Activated CD4-positive, alpha-beta T cell treated with anti-CD3 and anti-CD28 coated beads, Interleukin-10, Interleukin-2, amounts not matched to agents 100 ng/mL and 50 ng/mL, durations not matched to agents 16 hours and 8 hours (primary cell): ENCODE results near the gene HLA-DQB1.
"Not testable (repeated sequence)": the region's sequence is repeated elsewhere in the genome, so short reads cannot be mapped to it uniquely, and the experiment has no call there.

Experiments
- DNase-seq: peaks from one replicate; pipeline ENCODE4 v3.0.0-alpha.2; 2020

The HLA-DQB1 gene

GRCh38 chr6:32662099-32662498, 4.4 kb downstream of the HLA-DQB1 start:
- DNase-seq: no peak

- no peak for DNase-seq
Measured at GRCh38 chr6:32659856-32660595, 6.4 kb downstream of the HLA-DQB1 start.

- DNase-seq: no peak
Measured at GRCh38 chr6:32658268-32658897, 8.1 kb downstream of the HLA-DQB1 start.

GRCh38 chr6:32657819-32658218, 8.6 kb downstream of the HLA-DQB1 start:
- DNase-seq: not testable (repeated sequence)

GRCh38 chr6:32657329-32657728, 9.1 kb downstream of the HLA-DQB1 start:
- DNase-seq: not testable (repeated sequence)

GRCh38 chr6:32655203-32655710, 11.2 kb downstream of the HLA-DQB1 start:
- DNase-seq: no peak

GRCh38 chr6:32645047-32645703, 21.3 kb downstream of the HLA-DQB1 start:
- DNase-seq: no peak

- DNase-seq: no peak
Measured at GRCh38 chr6:32643904-32644303, 22.6 kb downstream of the HLA-DQB1 start.

GRCh38 chr6:32642720-32643106, 23.7 kb downstream of the HLA-DQB1 start:
- no peak for DNase-seq

GRCh38 chr6:32641785-32642719, 24.4 kb downstream of the HLA-DQB1 start:
- DNase-seq: not testable (repeated sequence)

GRCh38 chr6:32641122-32641521, 25.3 kb downstream of the HLA-DQB1 start:
- DNase-seq: no peak

- DNase-seq: no peak
Measured at GRCh38 chr6:32639440-32640394, 26.7 kb downstream of the HLA-DQB1 start.

- no peak for DNase-seq
Measured at GRCh38 chr6:32638532-32639219, 27.8 kb downstream of the HLA-DQB1 start.

GRCh38 chr6:32637883-32638282, 28.6 kb downstream of the HLA-DQB1 start:
- DNase-seq: no peak

- peak; percentile 50 for DNase-seq
Measured at GRCh38 chr6:32637219-32637880, 29.1 kb downstream of the HLA-DQB1 start, which contains the start of gene HLA-DQA1. HLA-DQA1 (plus strand) TSS chr6:32637406; CDS start chr6:32637459, 53 bp downstream.

GRCh38 chr6:32635526-32636123, 30.8 kb downstream of the HLA-DQB1 start:
- no peak for DNase-seq

GRCh38 chr6:32629793-32630192, 36.7 kb downstream of the HLA-DQB1 start:
- not testable (repeated sequence) for DNase-seq

- DNase-seq: peak; percentile 62
Measured at GRCh38 chr6:32627831-32628230, 38.6 kb downstream of the HLA-DQB1 start.

- peak; percentile 26 for DNase-seq
Measured at GRCh38 chr6:32627249-32627648, 39.2 kb downstream of the HLA-DQB1 start.

- no peak for DNase-seq
Measured at GRCh38 chr6:32625137-32625536, 41.3 kb downstream of the HLA-DQB1 start.
